BLaER1 treated with 17β-estradiol and CSF1 and Interleukin-3, amounts not matched to agents 10 nM and 100 nM (cell line): ENCODE measurements around the gene SH3BP2.
"Not testable (repeated sequence)": the region's sequence is repeated elsewhere in the genome, so short reads cannot be mapped to it uniquely, and the experiment has no call there.

Experiments
- H3K27ac ChIP-seq, 11 experiments: shearing (Covaris generic); formaldehyde crosslinking; 2 replicates each; pipeline ENCODE4 v1.8.1; 2022
- H3K27me3 ChIP-seq, 11 experiments: shearing (Covaris generic); formaldehyde crosslinking; 2 replicates each; pipeline ENCODE4 v1.8.1; 2022
- H3K36me3 ChIP-seq, 11 experiments: shearing (Covaris generic); formaldehyde crosslinking; 2 replicates each; pipeline ENCODE4 v1.8.1; 2022
- H3K4me1 ChIP-seq, 10 experiments: shearing (Covaris generic); formaldehyde crosslinking; 2 replicates each; pipeline ENCODE4 v1.8.1; 2022
- H3K4me2 ChIP-seq, 11 experiments: shearing (Covaris generic); formaldehyde crosslinking; 2 replicates each; pipeline ENCODE4 v1.8.1; 2022
- H3K4me3 ChIP-seq, 10 experiments: shearing (Covaris generic); formaldehyde crosslinking; 2 replicates each; pipeline ENCODE4 v1.8.1; 2022
- H3K9ac ChIP-seq, 11 experiments: shearing (Covaris generic); formaldehyde crosslinking; 2 replicates each; pipeline ENCODE4 v1.8.1; 2022
- H3K9me3 ChIP-seq, 11 experiments: shearing (Covaris generic); formaldehyde crosslinking; replicated peaks in 1 of 11; 2 replicates each; pipeline ENCODE4 v1.8.1; 2022
- H4K20me1 ChIP-seq, 11 experiments: shearing (Covaris generic); formaldehyde crosslinking; 2 replicates each; pipeline ENCODE4 v1.8.1; 2022
- Cebpa-rat ChIP-seq, 11 experiments: shearing (Covaris generic); IDR thresholded peaks; 2 replicates each; pipeline ENCODE4 v1.8.1; 2022

SH3BP2 gene

GRCh38 chr4:2768124-2768523, 24.8 kb upstream of the SH3BP2 start:
- Histone ChIP-seq H4K20me1 (no peaks in the 10 kb centered on the region), H3K9ac (no peak overlapping the region), H3K27me3 (peaks cover 0 to 6% (median 0%) of the 10 kb centered on the region in 11 experiments; a peak in 3 of 22 replicates), H3K4me3 (no peak overlapping the region), H3K4me1 (peaks cover 9 to 37% (median 25%) of the 10 kb centered on the region in 10 experiments; a peak in 19 of 20 replicates), H3K4me2 (no peak overlapping the region), H3K36me3 (no peaks in the 10 kb centered on the region), H3K9me3 (peaks cover 8 to 37% (median 32%) of the 10 kb centered on the region in 11 experiments; a peak in 20 of 22 replicates), H3K27ac (no peak overlapping the region)
- no peak for TF ChIP-seq Cebpa-rat (IDR thresholded peaks at IDR 0.05)

GRCh38 chr4:2768921-2769336, 24.0 kb upstream of the SH3BP2 start:
- H3K4me3 ChIP-seq, result no peak overlapping the region

GRCh38 chr4:2771264-2771663, 21.6 kb upstream of the SH3BP2 start:
- Histone ChIP-seq H3K9me3 (peaks cover 8 to 39% (median 29%) of the 10 kb centered on the region in 11 experiments; a peak in 20 of 22 replicates), H3K4me1 (peaks cover 0 to 34% (median 14%) of the 10 kb centered on the region in 10 experiments; a peak in 15 of 20 replicates), H3K27me3 (no peaks in the 10 kb centered on the region), H3K36me3 (no peaks in the 10 kb centered on the region), H3K9ac (peak overlapping the region in 6 of 11 experiments; percentile 3 to 32 (median 24); a peak in 6 of 22 replicates), H3K4me3 (no peak overlapping the region; a peak in 1 of 20 replicates), H3K4me2 (peak overlapping the region in 9 of 11 experiments; percentile 4 to 86 (median 63); a peak in 15 of 22 replicates), H3K27ac (peak overlapping the region in 8 of 11 experiments; percentile 39 to 70 (median 66); a peak in 15 of 22 replicates), H4K20me1 (no peaks in the 10 kb centered on the region)
- no peak for TF ChIP-seq Cebpa-rat (IDR thresholded peaks at IDR 0.05)

More at GRCh38 chr4:2768921-2769336, 24.0 kb upstream of the SH3BP2 start:
- Histone ChIP-seq H3K9ac (no peak overlapping the region), H3K4me2 (no peak overlapping the region), H3K4me1 (peaks cover 2 to 35% (median 19%) of the 10 kb centered on the region in 10 experiments; a peak in 19 of 20 replicates), H4K20me1 (no peaks in the 10 kb centered on the region), H3K9me3 (peaks cover 8 to 39% (median 29%) of the 10 kb centered on the region in 11 experiments; a peak in 20 of 22 replicates), H3K36me3 (no peaks in the 10 kb centered on the region), H3K27ac (0 out of 22 replicates have a peak overlapping the region, but pooled peaks of 1 of the 11 experiments have one; percentile 1), H3K27me3 (peaks cover 0 to 1% (median 0%) of the 10 kb centered on the region in 11 experiments; a peak in 2 of 22 replicates)
- TF ChIP-seq Cebpa-rat (IDR thresholded peaks at IDR 0.05), result no peak

- not testable (repeated sequence) for H3K4me2 ChIP-seq, H3K27ac ChIP-seq, H4K20me1 ChIP-seq, H3K36me3 ChIP-seq, H3K9ac ChIP-seq, H3K27me3 ChIP-seq, H3K4me3 ChIP-seq
- H3K4me1 ChIP-seq, result peaks cover 5 to 10% (median 8%) of the 10 kb centered on the region in 10 experiments
- H3K9me3 ChIP-seq, result peaks cover 16 to 45% (median 37%) of the 10 kb centered on the region in 11 experiments
Measured at GRCh38 chr4:2780643-2781042, 12.2 kb upstream of the SH3BP2 start.

- TF ChIP-seq Cebpa-rat (IDR thresholded peaks at IDR 0.05), result no peak
- Histone ChIP-seq H4K20me1 (no peaks in the 10 kb centered on the region), H3K27me3 (no peaks in the 10 kb centered on the region), H3K4me3 (no peak overlapping the region), H3K27ac (no peak overlapping the region), H3K9me3 (peaks cover 16 to 45% (median 37%) of the 10 kb centered on the region in 11 experiments), H3K4me2 (no peak overlapping the region), H3K4me1 (peaks cover 18 to 23% (median 20%) of the 10 kb centered on the region in 10 experiments), H3K9ac (no peak overlapping the region), H3K36me3 (no peaks in the 10 kb centered on the region)
Measured at GRCh38 chr4:2781911-2782310, 11.0 kb upstream of the SH3BP2 start.

GRCh38 chr4:2783790-2784189, 9.1 kb upstream of the SH3BP2 start:
- H3K9ac ChIP-seq, result no peak overlapping the region
- H3K4me3 ChIP-seq, result no peak overlapping the region
- no peaks in the 10 kb centered on the region for H3K27me3 ChIP-seq
- no peaks in the 10 kb centered on the region for H4K20me1 ChIP-seq
- H3K4me1 ChIP-seq, result peaks cover 36 to 42% (median 39%) of the 10 kb centered on the region in 10 experiments
- no peaks in the 10 kb centered on the region for H3K36me3 ChIP-seq
- no peak overlapping the region for H3K27ac ChIP-seq
- H3K4me2 ChIP-seq, result no peak overlapping the region
- peaks cover 16 to 45% (median 37%) of the 10 kb centered on the region in 11 experiments for H3K9me3 ChIP-seq
- no peak for TF ChIP-seq Cebpa-rat (IDR thresholded peaks at IDR 0.05)

GRCh38 chr4:2785613-2786012, 7.3 kb upstream of the SH3BP2 start:
- no peak for TF ChIP-seq Cebpa-rat (IDR thresholded peaks at IDR 0.05)
- peaks cover 51 to 60% (median 57%) of the 10 kb centered on the region in 10 experiments for H3K4me1 ChIP-seq
- peak overlapping the region in 10 of 11 experiments; percentile 80 to 91 (median 86); a peak in 13 of 22 replicates for H3K27ac ChIP-seq

GRCh38 chr4:2786152-2786671, 6.7 kb upstream of the SH3BP2 start:
- peak overlapping the region; percentile 80 to 91 (median 86) for H3K27ac ChIP-seq

More at GRCh38 chr4:2785613-2786012, 7.3 kb upstream of the SH3BP2 start:
- Histone ChIP-seq H3K36me3 (no peaks in the 10 kb centered on the region), H3K4me3 (no peak overlapping the region), H4K20me1 (no peaks in the 10 kb centered on the region), H3K27me3 (no peaks in the 10 kb centered on the region), H3K9ac (peak overlapping the region in 6 of 11 experiments; percentile 1 to 75 (median 64); a peak in 3 of 22 replicates), H3K9me3 (peaks cover 16 to 43% (median 35%) of the 10 kb centered on the region in 11 experiments), H3K4me2 (peak overlapping the region; percentile 85 to 98 (median 92))

GRCh38 chr4:2786794-2787229, 6.1 kb upstream of the SH3BP2 start:
- Histone ChIP-seq H3K4me2 (peak overlapping the region; percentile 85 to 98 (median 92)), H3K36me3 (no peaks in the 10 kb centered on the region), H3K9me3 (peaks cover 12 to 31% (median 24%) of the 10 kb centered on the region in 11 experiments), H4K20me1 (no peaks in the 10 kb centered on the region), H3K27ac (peak overlapping the region; percentile 80 to 91 (median 86)), H3K27me3 (no peaks in the 10 kb centered on the region), H3K4me1 (peaks cover 63 to 72% (median 69%) of the 10 kb centered on the region in 10 experiments), H3K9ac (peak overlapping the region; percentile 31 to 79 (median 68); a peak in 21 of 22 replicates), H3K4me3 (peak overlapping the region in 1 of 10 experiments; percentile 21; a peak in 2 of 20 replicates)
- TF ChIP-seq Cebpa-rat (IDR thresholded peaks at IDR 0.05), result no peak

More at GRCh38 chr4:2786152-2786671, 6.7 kb upstream of the SH3BP2 start:
- TF ChIP-seq Cebpa-rat (IDR thresholded peaks at IDR 0.05), result no peak
- Histone ChIP-seq H3K4me1 (peaks cover 57 to 66% (median 63%) of the 10 kb centered on the region in 10 experiments), H3K9me3 (peaks cover 16 to 37% (median 29%) of the 10 kb centered on the region in 11 experiments), H4K20me1 (no peaks in the 10 kb centered on the region), H3K27me3 (no peaks in the 10 kb centered on the region), H3K4me3 (peak overlapping the region in 1 of 10 experiments; percentile 21; a peak in 1 of 20 replicates), H3K36me3 (no peaks in the 10 kb centered on the region), H3K9ac (peak overlapping the region; percentile 31 to 79 (median 68); a peak in 19 of 22 replicates), H3K4me2 (peak overlapping the region; percentile 85 to 98 (median 92))
